ENCODE data around the gene USP24.

- TF ChIP-seq POLR2AphosphoS5 (IDR thresholded peaks at IDR 0.05; ENCODE audit: borderline replicate concordance, low read depth, low read length): no peak
- TF ChIP-seq EZH2 (IDR thresholded peaks at IDR 0.05): no peak
- TF ChIP-seq FOXP2 (optimal IDR thresholded peaks at IDR 0.05; ENCODE audit: control extremely low read depth, extremely low read length, insufficient read depth): no peak
Measured at GRCh38 chr1:55188909-55189308, 26.3 kb downstream of the USP24 start.

All from SK-N-MC (cell line).